Measurements from ENCODE around the gene MMRN1. TPM values are rescaled to one million over a fixed set of nuclear protein-coding genes. Genes with fewer than 3 reads are reported as not detected.

Gene MMRN1
- total RNA-seq, 4 donors from 2014 or later = 0.80 to 58.0 (median 14.8) TPM

- H3K27ac ChIP-seq = no peak overlapping the region
- DNase-seq = no peak
- WGBS, 2 donors = 73 to 74% methylated on average over 2 of the region's 2 CpGs
Observed at GRCh38 chr4:89949782-89950387, 55.2 kb downstream of the MMRN1 start.

GRCh38 chr4:89952458-89952857 is 57.8 kb downstream of the MMRN1 start:
- intact Hi-C loops (cut with DNase I) = no loop called here
- no peaks in the 10 kb centered on the region for H3K36me3 ChIP-seq
- 43 to 54% methylated on average over 3 of the region's 3 CpGs for WGBS, 2 donors
- TF ChIP-seq POLR2A (IDR thresholded peaks at IDR 0.05) (no peak), CTCF (IDR thresholded peaks at IDR 0.05) (no peak)
- H3K4me3 ChIP-seq = no peak overlapping the region
- H3K27me3 ChIP-seq = no peaks in the 10 kb centered on the region
- H3K27ac ChIP-seq = no peak overlapping the region
- no peaks in the 10 kb centered on the region for H3K9me3 ChIP-seq
- DNase-seq = no peak
- no peaks in the 10 kb centered on the region for H3K4me1 ChIP-seq

More at GRCh38 chr4:89949782-89950387, 55.2 kb downstream of the MMRN1 start:
- H3K36me3 ChIP-seq = no peaks in the 10 kb centered on the region
- no peaks in the 10 kb centered on the region for H3K9me3 ChIP-seq
- H3K27me3 ChIP-seq = no peaks in the 10 kb centered on the region
- no peaks in the 10 kb centered on the region for H3K4me1 ChIP-seq
- H3K4me3 ChIP-seq = no peak overlapping the region
- intact Hi-C loops (cut with DNase I) = no loop called here
- TF ChIP-seq CTCF (IDR thresholded peaks at IDR 0.05) = peak in 2 of 6 experiments; percentile 9 to 35
- no peak for TF ChIP-seq POLR2A (IDR thresholded peaks at IDR 0.05)

- Histone ChIP-seq H3K36me3 (no peaks in the 10 kb centered on the region), H3K4me1 (no peaks in the 10 kb centered on the region), H3K27ac (no peak overlapping the region), H3K9me3 (no peaks in the 10 kb centered on the region), H3K4me3 (no peak overlapping the region), H3K27me3 (no peaks in the 10 kb centered on the region)
- WGBS, 2 donors = 78 to 82% methylated on average over 13 of the region's 13 CpGs
- DNase-seq = no peak
- TF ChIP-seq CTCF (IDR thresholded peaks at IDR 0.05) = no peak
- no peak for TF ChIP-seq POLR2A (IDR thresholded peaks at IDR 0.05)
- intact Hi-C loops (cut with DNase I) = no loop called here
Observed at GRCh38 chr4:89954906-89955695, 60.4 kb downstream of the MMRN1 start.

GRCh38 chr4:89957046-89957926 is 62.6 kb downstream of the MMRN1 start:
- no peak overlapping the region for H3K4me3 ChIP-seq
- no peak overlapping the region for H3K27ac ChIP-seq
- no peak for DNase-seq
- H3K4me1 ChIP-seq = no peaks in the 10 kb centered on the region
- H3K27me3 ChIP-seq = no peaks in the 10 kb centered on the region
- TF ChIP-seq POLR2A (IDR thresholded peaks at IDR 0.05) (no peak), CTCF (IDR thresholded peaks at IDR 0.05) (no peak)
- WGBS, 2 donors = 22 to 42% methylated on average over 4 of the region's 4 CpGs
- no peaks in the 10 kb centered on the region for H3K9me3 ChIP-seq
- intact Hi-C loops (cut with DNase I) = no loop called here
- H3K36me3 ChIP-seq = no peaks in the 10 kb centered on the region

Data from esophagus squamous epithelium (tissue), 5 donors.